ENCODE data around the gene UBA52.

Gene UBA52

DNA sequence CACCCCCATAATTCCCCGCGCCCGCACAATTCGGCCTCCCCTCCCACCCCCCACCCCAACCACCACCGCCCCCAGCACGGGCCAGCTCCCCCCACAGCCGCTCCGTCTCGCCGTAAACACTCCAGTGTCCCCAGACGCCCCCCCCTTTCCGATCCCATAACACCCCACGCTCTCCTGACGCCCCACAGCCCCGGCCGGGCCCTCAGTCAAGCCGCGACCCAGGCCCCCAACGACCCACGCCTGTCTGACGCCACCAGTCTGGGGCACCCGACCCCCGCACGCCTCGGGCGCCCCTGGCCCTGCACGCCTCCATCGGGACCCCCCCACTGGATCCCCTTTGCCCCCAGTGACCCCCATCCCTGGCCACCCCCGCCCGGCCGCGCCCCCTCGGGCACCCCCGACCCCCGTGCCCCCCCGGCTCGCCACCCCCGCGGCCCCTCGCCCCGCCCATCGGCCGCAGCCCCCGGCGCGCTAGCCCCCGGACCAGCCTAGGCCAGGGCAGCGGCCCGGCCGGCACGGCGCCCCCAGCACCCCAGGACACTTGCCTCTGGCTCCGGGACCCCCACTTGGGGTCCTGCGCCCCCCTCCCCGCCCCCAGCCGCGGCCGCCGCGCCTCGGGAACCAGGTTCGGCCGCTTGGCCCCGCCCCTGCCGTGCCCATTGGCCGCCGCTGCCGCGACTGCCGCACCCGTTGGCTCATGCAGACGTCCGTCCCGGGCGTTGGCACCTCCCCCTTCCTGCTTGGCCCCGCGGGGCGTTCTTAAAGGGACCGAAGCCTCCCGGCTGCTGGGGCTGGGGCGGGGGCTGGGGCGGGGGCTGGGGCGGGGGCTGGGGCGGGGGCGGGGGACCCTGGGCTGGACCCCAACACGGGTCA is 28.5 kb upstream of the UBA52 start, which contains the start of gene FKBP8:
TSS of gene FKBP8 (minus strand) at position 633 of the 873 bp plus-strand sequence. CDS start 1,603 bp downstream, outside the sequence.
- POLR2A ChIA-PET: interaction anchor here (1.0 to 1.8 kb wide), 6 partner anchors 14 to 46 kb away, joined by 3 to 18 read pairs (median 4); partner anchors contain the start of genes ELL and KXD1
- no peak for TF ChIP-seq BHLHE40 (IDR thresholded peaks at IDR 0.05; ENCODE audit: borderline replicate concordance)
- TF ChIP-seq, protein P1, sequence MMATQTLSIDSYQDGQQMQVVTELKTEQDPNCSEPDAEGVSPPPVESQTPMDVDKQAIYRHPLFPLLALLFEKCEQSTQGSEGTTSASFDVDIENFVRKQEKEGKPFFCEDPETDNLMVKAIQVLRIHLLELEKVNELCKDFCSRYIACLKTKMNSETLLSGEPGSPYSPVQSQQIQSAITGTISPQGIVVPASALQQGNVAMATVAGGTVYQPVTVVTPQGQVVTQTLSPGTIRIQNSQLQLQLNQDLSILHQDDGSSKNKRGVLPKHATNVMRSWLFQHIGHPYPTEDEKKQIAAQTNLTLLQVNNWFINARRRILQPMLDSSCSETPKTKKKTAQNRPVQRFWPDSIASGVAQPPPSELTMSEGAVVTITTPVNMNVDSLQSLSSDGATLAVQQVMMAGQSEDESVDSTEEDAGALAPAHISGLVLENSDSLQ (IDR thresholded peaks at IDR 0.05): peak; percentile 98
- DNase-seq (ENCODE audit: extremely low spot score): peak; percentile 96
- CTCF ChIA-PET: interaction anchor here (1.1 kb wide), 1 partner anchor 12 kb away, joined by 3 read pairs; no protein-coding TSS in a partner anchor

DNA sequence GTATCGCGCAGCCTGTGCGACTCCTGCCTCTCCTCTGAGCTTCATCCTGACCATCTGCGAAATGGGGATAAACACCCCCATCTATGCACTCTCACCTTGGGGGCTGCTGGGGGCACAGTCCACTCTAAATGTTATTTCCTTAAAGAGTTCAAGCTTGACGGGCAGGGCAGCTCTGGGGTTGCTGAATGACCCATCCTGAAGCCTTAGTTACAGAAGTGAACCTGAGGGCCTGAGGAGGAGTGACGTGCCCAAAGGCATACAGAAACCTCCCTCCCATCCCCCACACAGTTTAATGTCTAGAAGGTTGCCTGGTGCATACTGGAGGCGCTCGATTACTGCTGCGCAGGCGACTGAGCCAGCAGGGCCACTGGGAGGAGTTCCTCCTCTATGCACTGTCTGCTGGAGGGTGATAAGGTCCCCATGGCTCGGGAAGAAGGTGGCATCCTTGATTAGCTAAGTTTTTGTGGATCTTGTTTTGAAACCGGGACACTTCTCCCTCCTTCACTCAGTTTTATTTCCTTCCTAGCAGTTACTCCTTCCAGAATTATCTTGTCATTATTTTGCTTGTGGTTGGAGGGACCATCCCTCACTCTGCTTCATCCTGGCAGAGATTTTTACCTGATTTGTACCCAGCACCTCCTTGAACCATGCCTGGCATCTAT is 27.7 kb upstream of the UBA52 start:
- TF ChIP-seq HDGF (IDR thresholded peaks at IDR 0.05; ENCODE audit: borderline replicate concordance): no peak
- no peak for TF ChIP-seq FOXA1 (IDR thresholded peaks at IDR 0.05)
- no peak for TF ChIP-seq FOXK2 (IDR thresholded peaks at IDR 0.05)
- no peak for TF ChIP-seq TARDBP (IDR thresholded peaks at IDR 0.05)
- TF ChIP-seq LEF1 (IDR thresholded peaks at IDR 0.05; ENCODE audit: borderline replicate concordance): no peak
- TF ChIP-seq NFRKB (IDR thresholded peaks at IDR 0.05): no peak
- no peak for TF ChIP-seq ZNF384 (IDR thresholded peaks at IDR 0.05)
- no peak for TF ChIP-seq SUZ12 (IDR thresholded peaks at IDR 0.05)
- DNase-seq (ENCODE audit: extremely low spot score): peak; percentile 60
- ChIA-PET POLR2A (interaction anchor here (1.2 to 1.8 kb wide), 4 partner anchors 13 to 45 kb away, joined by 4 to 18 read pairs (median 6); partner anchors contain the start of genes ELL and KXD1), CTCF (interaction anchor here (0.8 to 0.9 kb wide), 2 partner anchors 10 to 73 kb away, joined by 4 read pairs; no protein-coding TSS in a partner anchor)

DNA sequence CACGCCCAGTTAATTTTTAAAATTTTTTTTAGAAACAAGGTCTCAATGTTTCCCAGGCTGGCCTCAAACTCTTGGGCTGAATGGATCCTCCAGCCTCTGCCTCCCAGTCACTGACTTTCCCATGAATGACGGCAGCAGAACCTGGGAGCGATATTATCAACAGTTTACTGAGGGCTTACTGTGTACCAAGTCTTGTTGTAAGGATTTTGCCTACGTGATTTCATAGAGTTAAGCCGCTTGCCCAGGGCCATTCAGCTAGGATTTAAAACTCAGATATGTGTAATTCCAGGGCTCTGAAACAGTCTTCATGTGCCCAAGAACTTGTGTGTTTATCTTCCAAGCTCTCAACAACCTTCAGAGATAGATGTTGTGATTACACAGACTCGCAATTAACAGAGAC is 20.0 kb upstream of the UBA52 start:
- POLR2A ChIA-PET: no interaction called here
- CTCF ChIA-PET: interaction anchor here (0.7 kb wide), 1 partner anchor 30 kb away, joined by 3 read pairs; no protein-coding TSS in a partner anchor
- TF ChIP-seq SP1 (IDR thresholded peaks at IDR 0.05): no peak
- TF ChIP-seq L3MBTL2 (conservative IDR thresholded peaks at IDR 0.05): no peak
- TF ChIP-seq, protein P1 (IDR thresholded peaks at IDR 0.05): no peak
- TF ChIP-seq CTBP1 (IDR thresholded peaks at IDR 0.05; ENCODE audit: borderline replicate concordance): no peak
- no peak for TF ChIP-seq LEF1 (IDR thresholded peaks at IDR 0.05; ENCODE audit: borderline replicate concordance)
- no peak for TF ChIP-seq ELF4 (IDR thresholded peaks at IDR 0.05)
- no peak for TF ChIP-seq FOXK2 (IDR thresholded peaks at IDR 0.05)
- TF ChIP-seq FOXM1 (IDR thresholded peaks at IDR 0.05; ENCODE audit: borderline replicate concordance): no peak
- TF ChIP-seq SUZ12 (IDR thresholded peaks at IDR 0.05): no peak
- TF ChIP-seq FOXA1 (IDR thresholded peaks at IDR 0.05): no peak
- TF ChIP-seq TARDBP (IDR thresholded peaks at IDR 0.05): no peak
- TF ChIP-seq HDGF (IDR thresholded peaks at IDR 0.05; ENCODE audit: borderline replicate concordance): no peak
- no peak for TF ChIP-seq ZNF384 (IDR thresholded peaks at IDR 0.05)
- no peak for TF ChIP-seq BHLHE40 (IDR thresholded peaks at IDR 0.05; ENCODE audit: borderline replicate concordance)
- no peak for TF ChIP-seq ARNT (IDR thresholded peaks at IDR 0.05)
- TF ChIP-seq NFRKB (IDR thresholded peaks at IDR 0.05): no peak
- DNase-seq (ENCODE audit: extremely low spot score): no peak

DNA sequence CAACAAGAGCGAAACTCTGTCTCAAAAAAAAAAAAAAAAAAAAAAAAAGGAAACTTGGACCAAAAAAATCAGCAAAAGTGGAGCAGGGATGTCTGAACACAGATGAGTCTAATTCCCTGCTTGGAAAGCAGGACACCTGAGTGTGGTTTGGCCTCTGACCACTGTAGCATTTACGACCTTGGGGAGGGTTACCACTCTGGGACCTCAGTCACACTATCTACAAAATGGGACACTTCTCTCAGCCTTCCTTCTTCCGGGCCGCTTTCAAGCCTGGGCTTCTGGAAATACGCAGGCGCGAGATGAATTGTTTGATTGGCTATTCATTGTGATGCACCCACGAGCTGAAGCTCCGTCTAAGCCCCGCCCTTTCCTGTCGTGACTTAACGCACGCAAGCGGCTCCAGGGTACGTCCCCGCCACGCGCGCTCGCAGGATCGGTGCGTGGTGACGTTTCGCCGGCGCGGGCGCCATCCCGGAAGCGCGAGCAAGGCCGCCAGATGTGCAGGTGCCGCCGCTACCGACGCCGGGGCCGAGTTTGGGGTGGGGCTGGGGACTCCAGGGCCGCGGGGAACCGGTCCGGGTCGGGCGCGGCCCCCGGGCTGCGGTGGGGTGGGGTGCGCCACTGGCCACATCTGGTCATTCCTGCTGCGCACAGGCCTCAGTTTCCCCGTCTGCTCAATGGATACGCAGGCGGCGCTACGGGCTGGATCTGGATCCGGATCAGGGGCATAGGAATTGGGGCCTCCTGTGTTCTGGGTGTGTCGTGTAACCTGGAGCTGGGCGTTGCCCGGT is 14.1 kb upstream of the UBA52 start, which contains the start of gene KXD1:
TSS of gene KXD1 (plus strand) at position 460 of the 791 bp plus-strand sequence. CDS start 4,187 bp downstream, outside the sequence.
- CTCF ChIA-PET: interaction anchor here (0.7 to 2.1 kb wide), 3 partner anchors 31 to 429 kb away, joined by 3 to 5 read pairs (median 4); partner anchors contain the start of gene REX1BD
- no peak for TF ChIP-seq ARNT (IDR thresholded peaks at IDR 0.05)
- peak; percentile 73; the same call in 1 of the 2 replicates for TF ChIP-seq ELF4 (IDR thresholded peaks at IDR 0.05)
- TF ChIP-seq ZNF384 (IDR thresholded peaks at IDR 0.05): peak; percentile 90
- peak; percentile 99 for TF ChIP-seq TARDBP (IDR thresholded peaks at IDR 0.05)
- TF ChIP-seq SUZ12 (IDR thresholded peaks at IDR 0.05): no peak
- DNase-seq (ENCODE audit: extremely low spot score): peak; percentile 95
- POLR2A ChIA-PET: interaction anchor here (0.6 to 4.4 kb wide), 16 partner anchors 10 to 130 kb away, joined by 3 to 32 read pairs (median 4); partner anchors contain the start of genes FKBP8, REX1BD and UBA52

DNA sequence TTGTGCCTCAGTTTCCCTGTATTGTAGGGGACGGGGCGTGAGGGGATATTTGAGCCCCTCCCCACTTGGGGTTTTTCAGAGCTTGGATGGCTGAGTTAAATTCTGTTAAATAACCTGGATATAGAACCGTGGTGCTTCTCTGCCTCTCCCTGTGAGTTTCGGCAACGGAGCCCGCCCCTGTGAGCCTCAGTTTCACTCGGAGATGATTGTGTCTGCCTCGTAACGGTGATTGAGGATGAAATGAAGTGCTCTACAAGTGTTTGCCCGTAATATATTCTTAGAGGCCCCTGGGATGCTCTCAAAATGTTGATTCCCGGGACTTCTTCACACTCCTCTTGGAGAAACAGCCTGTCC is 13.5 kb upstream of the UBA52 start:
- POLR2A ChIA-PET: interaction anchor here (1.1 to 4.4 kb wide), 9 partner anchors 11 to 89 kb away, joined by 3 to 32 read pairs (median 4); partner anchors contain the start of genes FKBP8, REX1BD and UBA52
- DNase-seq (ENCODE audit: extremely low spot score): no peak
- no peak for TF ChIP-seq FOXA1 (IDR thresholded peaks at IDR 0.05)
- TF ChIP-seq ELF4 (IDR thresholded peaks at IDR 0.05): no peak
- no peak for TF ChIP-seq LEF1 (IDR thresholded peaks at IDR 0.05; ENCODE audit: borderline replicate concordance)
- no peak for TF ChIP-seq FOXK2 (IDR thresholded peaks at IDR 0.05)
- TF ChIP-seq NFRKB (IDR thresholded peaks at IDR 0.05): no peak
- no peak for TF ChIP-seq FOXM1 (IDR thresholded peaks at IDR 0.05; ENCODE audit: borderline replicate concordance)
- no peak for TF ChIP-seq ZNF384 (IDR thresholded peaks at IDR 0.05)
- no peak for TF ChIP-seq SP1 (IDR thresholded peaks at IDR 0.05)
- TF ChIP-seq L3MBTL2 (conservative IDR thresholded peaks at IDR 0.05): no peak
- TF ChIP-seq SUZ12 (IDR thresholded peaks at IDR 0.05): no peak
- no peak for TF ChIP-seq BHLHE40 (IDR thresholded peaks at IDR 0.05; ENCODE audit: borderline replicate concordance)
- no peak for TF ChIP-seq HDGF (IDR thresholded peaks at IDR 0.05; ENCODE audit: borderline replicate concordance)
- TF ChIP-seq, protein P1 (IDR thresholded peaks at IDR 0.05): no peak
- no peak for TF ChIP-seq ARNT (IDR thresholded peaks at IDR 0.05)
- no peak for TF ChIP-seq CTBP1 (IDR thresholded peaks at IDR 0.05; ENCODE audit: borderline replicate concordance)
- CTCF ChIA-PET: interaction anchor here (0.8 to 2.1 kb wide), 3 partner anchors 88 to 428 kb away, joined by 3 to 5 read pairs (median 3); no protein-coding TSS in a partner anchor

Measured in HEK293T (cell line).